ENCODE results near the gene TCHP.

TCHP gene

GRCh38 chr12:109939504-109939903 lies 39.4 kb downstream of the TCHP start:
- no peak for DNase-seq

- no peak for DNase-seq
Observed at GRCh38 chr12:109940339-109940923, 40.4 kb downstream of the TCHP start.

DNA sequence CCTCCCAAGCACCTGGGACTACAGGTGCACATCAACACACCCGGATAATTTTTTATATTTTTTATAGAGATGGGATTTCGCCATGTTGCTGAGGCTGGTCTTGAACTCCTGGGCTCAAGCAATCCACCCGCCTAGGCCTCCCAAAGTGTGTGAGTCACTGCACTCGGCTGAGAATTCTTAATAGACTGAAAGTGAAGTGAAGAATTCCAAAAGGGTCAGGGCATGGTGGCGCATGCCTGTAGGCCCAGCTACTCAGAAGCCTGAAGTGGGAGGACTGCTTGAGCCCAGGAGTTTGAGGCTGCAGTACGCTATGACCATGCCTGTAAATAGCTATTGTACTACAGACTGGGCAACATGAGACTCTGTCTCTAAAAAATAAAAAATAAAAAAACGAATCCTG lies 43.7 kb downstream of the TCHP start:
- DNase-seq = no peak

DNA sequence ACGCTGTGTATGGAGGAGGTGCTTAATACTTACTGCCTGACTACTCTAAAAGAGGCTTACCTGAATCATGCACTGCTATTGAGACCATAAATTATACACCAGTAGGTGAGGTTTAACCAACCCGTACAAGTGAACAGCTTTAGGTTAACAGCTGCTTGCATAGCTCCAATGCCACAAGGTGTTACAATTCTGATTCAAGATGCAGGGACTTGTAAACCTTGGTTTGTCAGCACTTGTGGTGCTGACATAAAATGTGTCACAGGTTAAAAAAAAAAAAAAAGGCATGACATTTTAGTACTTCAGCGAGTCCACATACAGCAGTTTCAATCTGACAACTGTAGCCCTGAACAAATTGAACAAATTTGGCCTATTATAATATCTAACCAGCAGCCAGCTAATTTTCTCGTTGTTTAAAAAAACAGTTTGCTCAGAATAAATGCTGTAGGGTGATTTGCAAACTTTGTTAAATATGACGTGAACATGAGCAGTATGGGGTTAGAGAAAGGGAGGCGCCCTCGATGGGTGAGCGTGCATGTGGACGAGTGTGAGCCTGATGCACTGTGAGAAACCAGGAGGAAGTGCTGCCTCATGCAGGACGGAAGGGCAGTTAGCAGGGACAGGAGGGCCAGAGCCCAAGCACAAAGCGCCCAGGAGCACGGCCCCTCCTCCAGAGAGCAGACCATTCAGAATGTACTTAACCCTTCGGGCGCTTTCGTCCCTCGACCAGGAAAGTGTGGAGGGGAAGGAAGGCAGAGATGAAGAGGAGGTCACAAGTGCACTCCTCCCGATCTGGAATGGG lies 44.7 kb downstream of the TCHP start:
- no peak for DNase-seq

DNA sequence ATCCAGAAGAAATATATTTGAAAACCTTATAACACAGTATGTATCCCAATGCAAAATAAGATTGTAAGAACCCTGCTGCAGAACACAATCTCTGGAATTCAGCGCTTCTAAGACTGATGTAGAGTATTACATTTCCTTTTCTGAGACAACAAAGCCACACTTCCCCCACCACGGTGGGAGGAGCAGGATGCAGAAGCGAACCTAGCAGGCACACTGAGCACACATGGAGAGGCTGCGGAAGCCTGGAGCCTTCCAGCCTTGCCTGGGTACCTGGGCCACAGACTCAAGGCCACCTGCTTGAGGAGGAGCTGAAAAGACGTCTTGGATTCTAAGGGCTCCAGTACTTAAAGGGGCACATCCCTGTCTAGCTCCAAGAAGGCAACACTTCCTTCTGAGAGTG lies 46.4 kb downstream of the TCHP start:
- DNase-seq = no peak

GRCh38 chr12:109946913-109947312 lies 46.8 kb downstream of the TCHP start:
- no peak for DNase-seq

DNA sequence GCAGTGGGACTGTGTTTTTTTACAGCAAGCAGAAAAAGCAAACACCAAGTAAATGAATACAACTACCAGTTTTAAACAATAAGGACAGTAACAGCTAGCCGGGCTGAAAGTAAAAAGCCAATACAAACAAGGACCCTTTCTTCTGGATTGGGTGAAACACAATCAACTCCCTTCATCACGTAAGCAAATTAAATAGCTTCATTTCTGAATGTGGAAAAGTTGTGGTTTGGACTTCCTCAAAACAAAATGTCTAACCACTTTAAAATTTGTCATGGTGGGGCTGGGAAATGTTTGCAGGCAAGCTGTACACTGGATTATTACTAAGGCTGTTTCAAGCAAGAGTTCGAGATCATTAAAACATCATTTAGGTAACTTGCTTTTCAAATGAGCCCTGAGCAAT lies 47.4 kb downstream of the TCHP start:
- DNase-seq = no peak

DNA sequence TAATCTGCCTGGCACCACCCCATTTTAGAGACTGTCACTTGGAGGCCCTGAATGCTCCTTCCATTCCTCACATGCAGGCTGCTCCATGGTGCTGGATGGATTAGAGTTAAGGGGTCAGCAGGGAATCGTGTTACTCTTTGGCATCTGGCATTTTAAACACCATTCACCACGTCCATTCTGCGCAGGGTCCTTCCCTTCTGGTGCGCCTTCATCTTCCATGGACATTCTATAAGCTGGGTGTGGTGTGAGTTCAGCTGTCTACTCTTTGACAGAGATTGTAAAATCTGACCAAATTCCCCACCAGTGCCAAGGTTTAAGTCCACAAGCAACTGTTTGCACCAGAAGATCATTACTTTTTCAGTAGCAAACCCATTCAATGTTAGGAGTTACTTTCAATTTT lies 48.3 kb downstream of the TCHP start:
- DNase-seq = no peak

GRCh38 chr12:109949089-109949488 lies 49.0 kb downstream of the TCHP start:
- DNase-seq = no peak

GRCh38 chr12:109950625-109951024 lies 50.6 kb downstream of the TCHP start:
- no peak for DNase-seq

- DNase-seq = no peak
Observed at GRCh38 chr12:109951136-109951535, 51.1 kb downstream of the TCHP start.

- no peak for DNase-seq
Observed at GRCh38 chr12:109951751-109952150, 51.7 kb downstream of the TCHP start.

- no peak for DNase-seq
Observed at GRCh38 chr12:109952160-109952858, 52.2 kb downstream of the TCHP start.

DNA sequence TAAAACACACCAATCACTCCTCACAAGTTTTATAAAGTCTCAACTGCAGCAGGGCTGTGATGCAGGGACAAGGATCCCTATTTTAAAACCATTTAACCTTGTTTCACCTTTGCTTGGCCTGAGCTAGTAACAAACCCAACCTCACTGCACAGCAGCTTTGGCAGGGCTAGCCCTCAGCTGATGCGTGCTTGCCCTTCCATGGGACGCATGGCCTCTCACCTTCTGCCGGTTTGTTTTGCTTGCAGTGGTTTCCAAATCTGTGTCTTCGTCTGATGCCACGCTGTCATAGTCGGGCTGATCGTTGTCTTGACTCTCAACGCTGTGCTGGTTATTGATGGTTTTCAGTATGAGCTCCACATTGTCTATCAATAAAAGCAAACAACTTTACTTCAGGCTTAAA lies 52.8 kb downstream of the TCHP start:
- no peak for DNase-seq

- DNase-seq = no peak
Observed at GRCh38 chr12:109953656-109954055, 53.6 kb downstream of the TCHP start.

DNA sequence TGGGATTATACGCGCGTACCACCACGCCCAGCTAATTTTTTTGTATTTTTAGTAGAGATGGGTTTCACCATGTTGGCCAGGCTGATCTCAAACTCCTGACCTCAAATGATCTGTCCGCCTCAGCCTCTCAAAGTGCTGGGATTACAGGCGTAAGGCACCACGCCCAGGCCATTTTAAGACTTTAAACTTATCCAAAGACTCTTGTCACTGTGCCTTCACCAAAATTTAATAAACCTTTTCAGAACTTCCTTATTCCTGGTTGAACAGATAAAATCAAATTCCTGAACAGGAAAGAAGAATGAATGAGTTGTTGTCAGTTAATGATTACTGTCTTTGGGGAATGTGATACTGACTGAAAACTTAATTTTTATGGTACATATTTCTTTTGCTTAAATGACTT lies 58.3 kb downstream of the TCHP start:
- DNase-seq = no peak

- DNase-seq = no peak
Observed at GRCh38 chr12:109959411-109960093, 59.5 kb downstream of the TCHP start.

DNA sequence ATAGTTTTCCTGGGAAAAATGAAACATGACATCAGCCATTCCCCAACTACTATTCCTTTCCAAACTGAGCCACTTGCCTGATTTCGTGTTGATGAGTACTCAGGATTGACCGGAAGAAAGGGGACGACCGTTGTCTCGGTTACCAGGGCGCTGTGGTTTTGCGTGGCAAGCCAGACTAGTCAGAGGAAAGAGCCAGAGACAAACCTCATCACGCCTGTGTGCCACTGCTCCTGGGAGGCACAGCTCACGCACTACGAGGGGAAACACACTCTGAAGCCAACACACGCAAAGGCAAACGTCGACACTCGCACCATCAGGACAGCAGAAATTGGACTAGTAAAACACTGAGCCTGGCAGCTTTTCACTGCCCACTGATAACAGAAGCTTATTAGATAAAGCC lies 61.1 kb downstream of the TCHP start:
- DNase-seq = no peak

GRCh38 chr12:109961612-109962011 lies 61.5 kb downstream of the TCHP start:
- DNase-seq = no peak

GRCh38 chr12:109962398-109962797 lies 62.3 kb downstream of the TCHP start:
- no peak for DNase-seq

- DNase-seq = no peak
Observed at GRCh38 chr12:109963330-109963729, 63.3 kb downstream of the TCHP start.

DNA sequence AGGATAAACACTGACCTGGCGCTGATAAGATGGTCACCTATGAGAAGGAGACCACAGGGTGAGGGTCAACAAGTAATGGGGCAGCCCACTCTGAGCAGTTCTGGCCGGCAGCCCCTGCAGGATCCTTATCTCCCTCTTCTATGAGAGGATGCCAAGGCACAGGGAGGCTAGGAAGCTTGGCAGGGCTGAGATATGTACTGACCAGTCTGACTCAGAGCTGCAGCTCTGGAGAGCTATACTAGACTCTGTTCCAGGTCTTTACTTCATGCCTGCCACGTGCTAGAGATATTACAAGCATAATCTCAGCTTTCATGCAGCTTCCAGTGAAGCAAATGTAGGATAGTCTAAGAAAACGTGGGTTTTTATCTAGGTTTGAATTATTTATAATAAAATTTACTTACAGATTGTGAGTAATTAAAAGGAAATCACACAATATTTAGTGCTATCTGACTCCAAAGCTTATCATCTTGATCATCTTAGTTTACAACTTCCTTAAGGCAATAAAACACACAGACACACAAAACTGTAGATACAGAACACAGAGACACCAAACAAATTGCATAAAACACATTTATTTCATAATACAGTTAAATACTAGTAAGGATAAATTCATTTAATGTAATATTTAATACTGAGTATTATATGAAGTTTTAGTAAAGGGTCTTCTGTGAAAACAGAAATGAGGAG lies 63.8 kb downstream of the TCHP start:
- no peak for DNase-seq

DNA sequence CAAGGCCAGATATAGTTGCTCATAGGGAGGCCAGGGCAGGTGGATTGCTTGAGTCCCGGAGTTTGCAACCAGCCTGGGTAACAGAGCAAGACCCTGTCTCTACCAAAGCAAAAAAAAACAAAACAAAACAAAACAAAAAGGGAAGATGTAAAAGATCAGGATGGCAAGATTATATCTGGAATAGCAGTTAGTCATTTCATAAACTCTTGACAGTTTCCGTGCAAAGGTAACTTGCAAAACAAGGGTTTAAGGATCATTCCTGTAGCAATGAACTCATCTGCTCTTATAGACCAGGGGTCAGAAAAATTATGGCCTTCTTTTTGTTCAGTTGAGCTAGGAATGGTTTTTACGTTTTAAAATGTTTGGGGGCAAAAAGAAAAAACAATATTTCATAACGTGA lies 66.5 kb downstream of the TCHP start:
- no peak for DNase-seq

All from stimulated activated CD4-positive, alpha-beta T cell treated with anti-CD3 and anti-CD28 coated beads, Interleukin-2, amount 100 ng/mL, for 24 hours (primary cell).